H4 (cell line): Measurements from ENCODE around the gene FSTL3. TPM values are rescaled to one million over a fixed set of nuclear protein-coding genes. Genes with fewer than 3 reads are reported as not detected.
"Not testable (repeated sequence)": the region's sequence is repeated elsewhere in the genome, so short reads cannot be mapped to it uniquely, and the experiment has no call there.

Experiments
- DNase-seq: peaks from one replicate; pipeline ENCODE4 v3.0.0-alpha.2; 2015; ENCODE audit warnings: low spot score
- total RNA-seq: library from RNA; depleted of rRNA; stranded (reverse); fragments of >200 nt; shearing (Covaris generic); gene quantifications from 2 replicates; pipeline ENCODE4 v1.2.3, GENCODE V29; 2014

Gene FSTL3
- total RNA-seq, 1 experiment from 2014 or later, result 35.6 TPM

- no peak for DNase-seq
Measured at GRCh38 chr19:661427-662196, 14.6 kb upstream of the FSTL3 start.

GRCh38 chr19:662207-662961 lies 13.8 kb upstream of the FSTL3 start:
- DNase-seq, result no peak

GRCh38 chr19:662962-663681 lies 13.1 kb upstream of the FSTL3 start, which contains the start of gene RNF126:
Gene RNF126, minus strand, starts transcription at chr19:663214. Its CDS starts 93 bp downstream, at chr19:663121.
- peak; percentile 76 for DNase-seq

GRCh38 chr19:663682-664117 lies 12.5 kb upstream of the FSTL3 start:
- DNase-seq, result no peak

- peak; percentile 61 for DNase-seq
Measured at GRCh38 chr19:664913-665443, 11.2 kb upstream of the FSTL3 start.

GRCh38 chr19:666985-667573 lies 9.1 kb upstream of the FSTL3 start:
- DNase-seq, result not testable (repeated sequence)

- not testable (repeated sequence) for DNase-seq
Measured at GRCh38 chr19:668675-669434, 7.3 kb upstream of the FSTL3 start.

- no peak for DNase-seq
Measured at GRCh38 chr19:670609-671075, 5.5 kb upstream of the FSTL3 start.

- no peak for DNase-seq
Measured at GRCh38 chr19:674282-675151, 1.7 kb upstream of the FSTL3 start.

- no peak for DNase-seq
Measured at GRCh38 chr19:676007-676338, 219 bp upstream of the FSTL3 start.

GRCh38 chr19:677201-677600 lies 1.0 kb downstream of the FSTL3 start:
- DNase-seq, result peak; percentile 74

- peak; percentile 35 for DNase-seq
Measured at GRCh38 chr19:677601-678436, 1.6 kb downstream of the FSTL3 start.

- no peak for DNase-seq
Measured at GRCh38 chr19:678791-679388, 2.7 kb downstream of the FSTL3 start.

- peak; percentile 48 for DNase-seq
Measured at GRCh38 chr19:679418-680286, 3.5 kb downstream of the FSTL3 start.

- peak; percentile 96 for DNase-seq
Measured at GRCh38 chr19:680287-681028, 4.3 kb downstream of the FSTL3 start.
